Pancreas (tissue), 10 donors: ENCODE results near the gene RAB7B. TPM values are rescaled to one million over a fixed set of nuclear protein-coding genes. Genes with fewer than 3 reads are reported as not detected.

Source experiments
- ATAC-seq, 4 donors: fragments of 200-7000 bp; cut with Tn5 transposase; one replicate each; pipeline versions ENCODE4 v1.8.0 to v1.9.1; 2020; ENCODE audit warnings: mild to moderate bottlenecking in 4 of 4, moderate library complexity in 4 of 4
- DNase-seq, 6 donors: peaks; one replicate each; pipeline ENCODE4 v3.0.0-alpha.2; 2020
- FAIRE-seq: peaks from 2 replicates; lab custom pipeline; 2012; peaks lifted over from hg19 to GRCh38; lab: Jason Lieb, UNC
- H3K27ac ChIP-seq, 4 donors: fragments of 200-600 bp; sonication (generic); 1 replicate in 3 of 4; 2 replicates in 1 of 4; pipeline versions ENCODE4 v1.5.0 to v1.8.0; 2020
- H3K27me3 ChIP-seq, 4 donors: fragments of 200-600 bp; one replicate each; pipeline ENCODE4 v1.8.0; 2021
- H3K36me3 ChIP-seq, 3 donors: fragments of 200-600 bp; sonication (generic) in 1 of 3; one replicate each; pipeline versions ENCODE4 v1.5.0 to v1.8.0; 2020 to 2021
- H3K4me1 ChIP-seq, 3 donors: fragments of 200-600 bp; one replicate each; pipeline ENCODE4 v1.8.0; 2021
- H3K4me3 ChIP-seq, 4 donors: fragments of 200-600 bp; sonication (generic) in 2 of 4; one replicate each; pipeline versions ENCODE4 v1.5.0 to v1.8.0; 2020 to 2021
- H3K9me3 ChIP-seq, 4 donors: fragments of 200-600 bp; one replicate each; pipeline ENCODE4 v1.8.0; 2021
- CTCF ChIP-seq, 4 donors: fragments of 200-600 bp; sonication (generic) in 3 of 4; IDR thresholded peaks; one replicate each; pipeline versions ENCODE4 v1.5.0 to v1.8.0; 2021; ENCODE audit warnings: antibody characterized with exemption in 4 of 4
- WGBS, 2 donors: extraction: QIAGEN DNeasy Blood & Tissue Kit; methylation state at CpG; one replicate each; pipeline ENCODE4 v1.1.7; 2013; 5-methylcytosine and 5-hydroxymethylcytosine counted together
- intact Hi-C, 3 donors: fragments of 100-400 bp; cut with DNase I; formaldehyde crosslinking; loops; one replicate each; pipeline versions ENCODE4 v1.11.1 to v1.14.2; 2022
- polyA plus RNA-seq, 2 donors: library from polyadenylated mRNA; stranded (reverse); fragments of 200-250 nt; gene quantifications; one replicate each; pipeline ENCODE4 v1.2.3, GENCODE V29; 2013
- total RNA-seq, 6 donors: library from RNA; stranded (reverse); fragmentation: NEBNext Ultra II Directional in 4 of 6; extraction: Animal tissue kit (Norgen Biotek cat#: 25700) in 4 of 6; gene quantifications; one replicate each; pipeline versions ENCODE4 v1.2.1 to v1.2.4, GENCODE V29; 2021 to 2023
- donor health status: healthy with polysubstance abuse.
- donor health status: DM: no; HTN: no; CAD: no; lungs with moderate emphysema.
- donor health status: DM: no; HTN: no; CAD: no.
- donor health status: control.
- donor health status: control.
- donor health status: Bipolar disorder and iron deficiency.
- donor health status: DM: yes; HTN: yes; CAD: no.
- donor health status: DM: no; HTN: no; CAD: no.
- donor health status: DM: no; HTN: no; CAD: no.
- donor health status: DM: yes; HTN: yes; CAD: no.

The RAB7B gene
- total and polyA plus RNA-seq, 8 donors, result 0.24 to 4.0 (median 0.59) TPM

GRCh38 chr1:205974712-205975111, 28.5 kb downstream of the RAB7B start:
- FAIRE-seq (no peak), ATAC-seq (no peak)
- peaks cover 0 to 10% (median 3%) of the 10 kb centered on the region in 3 donors for H3K4me1 ChIP-seq

GRCh38 chr1:205973377-205974232, 29.6 kb downstream of the RAB7B start:
- 91 to 92% methylated on average over 8 of the region's 8 CpGs for WGBS, 2 donors
- DNase-seq (no peak), ATAC-seq (no peak), FAIRE-seq (no peak)
- no peak overlapping the region for H3K27ac ChIP-seq
- H3K9me3 ChIP-seq, result no peaks in the 10 kb centered on the region
- H3K4me1 ChIP-seq, result peaks cover 0 to 10% (median 3%) of the 10 kb centered on the region in 3 donors
- no peaks in the 10 kb centered on the region for H3K27me3 ChIP-seq
- TF ChIP-seq CTCF (IDR thresholded peaks at IDR 0.05), result no peak
- intact Hi-C loops, result loop anchor here in 2 of 3 donors (2.0 to 10.0 kb wide), 2 partner anchors 49 to 55 kb away; no protein-coding TSS in a partner anchor
- no peaks in the 10 kb centered on the region for H3K36me3 ChIP-seq
- H3K4me3 ChIP-seq, result no peak overlapping the region

More at GRCh38 chr1:205974712-205975111, 28.5 kb downstream of the RAB7B start:
- no peaks in the 10 kb centered on the region for H3K9me3 ChIP-seq
- no peak for TF ChIP-seq CTCF (IDR thresholded peaks at IDR 0.05)
- H3K27ac ChIP-seq, result no peak overlapping the region
- DNase-seq, result no peak
- no peaks in the 10 kb centered on the region for H3K36me3 ChIP-seq
- intact Hi-C loops, result loop anchor here (2.0 to 10.0 kb wide), 5 partner anchors 50 to 182 kb away; no protein-coding TSS in a partner anchor
- WGBS, 2 donors, result 76 to 84% methylated on average over 3 of the region's 3 CpGs
- H3K4me3 ChIP-seq, result no peak overlapping the region
- H3K27me3 ChIP-seq, result no peaks in the 10 kb centered on the region

- DNase-seq (no peak), FAIRE-seq (no peak), ATAC-seq (no peak)
- no peak overlapping the region for H3K4me3 ChIP-seq
- intact Hi-C loops, result loop anchor here in 1 of 3 donors (10.0 kb wide), 1 partner anchor 48 kb away; no protein-coding TSS in a partner anchor
- H3K9me3 ChIP-seq, result no peaks in the 10 kb centered on the region
- TF ChIP-seq CTCF (IDR thresholded peaks at IDR 0.05), result no peak
- H3K36me3 ChIP-seq, result no peaks in the 10 kb centered on the region
- H3K27me3 ChIP-seq, result no peaks in the 10 kb centered on the region
- no peak overlapping the region for H3K27ac ChIP-seq
- H3K4me1 ChIP-seq, result peaks cover 0 to 10% (median 3%) of the 10 kb centered on the region in 3 donors
- 88 to 93% methylated on average over 11 of the region's 11 CpGs for WGBS, 2 donors
Observed at GRCh38 chr1:205972491-205973168, 30.6 kb downstream of the RAB7B start.

GRCh38 chr1:205972081-205972480, 31.1 kb downstream of the RAB7B start:
- H3K27me3 ChIP-seq, result no peaks in the 10 kb centered on the region
- no peak overlapping the region for H3K4me3 ChIP-seq
- H3K9me3 ChIP-seq, result no peaks in the 10 kb centered on the region
- no peak for TF ChIP-seq CTCF (IDR thresholded peaks at IDR 0.05)
- WGBS, 2 donors, result 94 to 95% methylated on average over 4 of the region's 4 CpGs
- no peak overlapping the region for H3K27ac ChIP-seq
- peaks cover 0 to 10% (median 3%) of the 10 kb centered on the region in 3 donors for H3K4me1 ChIP-seq
- no peak for ATAC-seq
- DNase-seq, result peak in 1 of 6 donors; percentile 31
- H3K36me3 ChIP-seq, result no peaks in the 10 kb centered on the region
- no peak for FAIRE-seq
- intact Hi-C loops, result loop anchor here in 1 of 3 donors (10.0 kb wide), 1 partner anchor 47 kb away; no protein-coding TSS in a partner anchor
